ENCODE measurements around the gene TBCE.

TBCE gene

DNA sequence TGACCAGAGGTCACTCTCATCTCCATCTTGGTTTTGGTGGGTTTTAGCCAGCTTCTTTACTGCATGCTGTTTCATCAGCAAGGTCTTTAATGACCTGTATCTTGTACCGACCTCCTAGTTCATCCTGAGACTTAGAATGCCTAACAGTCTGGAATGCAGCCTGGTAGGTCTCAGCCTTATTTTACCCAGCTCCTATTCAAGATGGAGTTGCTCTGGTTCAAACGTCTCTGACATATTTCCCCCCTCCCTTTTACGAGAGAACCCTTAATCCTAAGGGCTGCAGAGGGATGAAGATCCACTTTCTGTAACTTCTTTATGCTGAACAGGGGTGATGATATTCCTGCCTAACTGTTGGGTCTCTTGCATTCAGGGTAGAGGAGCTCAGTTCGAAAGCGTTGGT lies 43.2 kb downstream of the TBCE start:
- TF ChIP-seq, protein P1, sequence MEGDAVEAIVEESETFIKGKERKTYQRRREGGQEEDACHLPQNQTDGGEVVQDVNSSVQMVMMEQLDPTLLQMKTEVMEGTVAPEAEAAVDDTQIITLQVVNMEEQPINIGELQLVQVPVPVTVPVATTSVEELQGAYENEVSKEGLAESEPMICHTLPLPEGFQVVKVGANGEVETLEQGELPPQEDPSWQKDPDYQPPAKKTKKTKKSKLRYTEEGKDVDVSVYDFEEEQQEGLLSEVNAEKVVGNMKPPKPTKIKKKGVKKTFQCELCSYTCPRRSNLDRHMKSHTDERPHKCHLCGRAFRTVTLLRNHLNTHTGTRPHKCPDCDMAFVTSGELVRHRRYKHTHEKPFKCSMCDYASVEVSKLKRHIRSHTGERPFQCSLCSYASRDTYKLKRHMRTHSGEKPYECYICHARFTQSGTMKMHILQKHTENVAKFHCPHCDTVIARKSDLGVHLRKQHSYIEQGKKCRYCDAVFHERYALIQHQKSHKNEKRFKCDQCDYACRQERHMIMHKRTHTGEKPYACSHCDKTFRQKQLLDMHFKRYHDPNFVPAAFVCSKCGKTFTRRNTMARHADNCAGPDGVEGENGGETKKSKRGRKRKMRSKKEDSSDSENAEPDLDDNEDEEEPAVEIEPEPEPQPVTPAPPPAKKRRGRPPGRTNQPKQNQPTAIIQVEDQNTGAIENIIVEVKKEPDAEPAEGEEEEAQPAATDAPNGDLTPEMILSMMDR (IDR thresholded peaks at IDR 0.05; ENCODE audit: low read depth, low read length) = no peak
- no peak overlapping the region for H3K4me3 ChIP-seq (ENCODE audit: low read depth, low read length)

DNA sequence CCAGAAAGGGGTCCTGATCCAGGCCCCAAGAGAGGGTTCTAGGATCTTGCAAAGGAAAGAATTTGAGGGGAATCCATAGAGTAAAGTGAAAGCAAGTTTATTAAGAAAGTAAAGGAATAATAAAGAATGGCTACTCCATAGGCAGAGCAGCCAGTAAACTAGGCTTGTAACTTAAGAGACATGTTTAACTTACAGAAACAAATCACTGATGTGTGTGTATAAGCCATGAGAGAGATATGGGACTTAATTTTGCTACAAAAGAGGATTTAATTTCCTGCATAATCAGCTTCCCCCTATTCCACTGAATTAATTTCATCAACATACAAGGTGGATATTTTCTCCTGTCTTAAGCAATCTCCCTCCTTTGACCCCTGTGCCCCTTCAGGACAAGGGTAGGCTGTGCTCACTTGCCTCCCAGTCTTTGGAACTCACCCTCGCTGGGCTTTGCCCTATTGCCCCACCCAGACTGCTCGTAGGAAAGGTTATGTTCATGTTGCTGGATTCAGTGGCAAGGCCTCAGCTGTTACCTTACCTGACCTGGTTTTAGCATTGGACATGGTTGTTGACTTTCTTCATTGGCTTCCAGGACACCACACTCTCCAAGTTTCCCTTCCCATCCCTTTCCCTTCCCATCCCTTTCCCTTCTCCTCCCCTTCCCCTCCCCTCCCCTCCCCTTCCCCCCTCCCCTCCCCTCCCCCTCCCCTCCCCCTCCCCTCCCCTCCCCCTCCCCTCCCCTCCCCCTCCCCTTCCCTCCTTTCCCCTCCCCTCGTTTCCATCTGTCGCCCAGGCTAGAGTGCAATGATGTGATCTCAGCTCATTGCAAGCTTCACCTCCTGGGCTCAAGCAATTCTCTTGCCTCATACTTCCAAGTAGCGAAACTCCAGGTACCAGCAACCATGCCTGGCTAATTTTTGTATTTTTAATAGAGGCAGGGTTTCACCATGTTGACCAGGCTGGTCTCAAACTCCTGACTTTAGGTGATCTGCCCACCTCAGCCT lies 44.6 kb downstream of the TBCE start:
- H3K4me3 ChIP-seq (ENCODE audit: low read depth, low read length) = no peak overlapping the region
- TF ChIP-seq, protein P1 (IDR thresholded peaks at IDR 0.05; ENCODE audit: low read depth, low read length) = no peak

DNA sequence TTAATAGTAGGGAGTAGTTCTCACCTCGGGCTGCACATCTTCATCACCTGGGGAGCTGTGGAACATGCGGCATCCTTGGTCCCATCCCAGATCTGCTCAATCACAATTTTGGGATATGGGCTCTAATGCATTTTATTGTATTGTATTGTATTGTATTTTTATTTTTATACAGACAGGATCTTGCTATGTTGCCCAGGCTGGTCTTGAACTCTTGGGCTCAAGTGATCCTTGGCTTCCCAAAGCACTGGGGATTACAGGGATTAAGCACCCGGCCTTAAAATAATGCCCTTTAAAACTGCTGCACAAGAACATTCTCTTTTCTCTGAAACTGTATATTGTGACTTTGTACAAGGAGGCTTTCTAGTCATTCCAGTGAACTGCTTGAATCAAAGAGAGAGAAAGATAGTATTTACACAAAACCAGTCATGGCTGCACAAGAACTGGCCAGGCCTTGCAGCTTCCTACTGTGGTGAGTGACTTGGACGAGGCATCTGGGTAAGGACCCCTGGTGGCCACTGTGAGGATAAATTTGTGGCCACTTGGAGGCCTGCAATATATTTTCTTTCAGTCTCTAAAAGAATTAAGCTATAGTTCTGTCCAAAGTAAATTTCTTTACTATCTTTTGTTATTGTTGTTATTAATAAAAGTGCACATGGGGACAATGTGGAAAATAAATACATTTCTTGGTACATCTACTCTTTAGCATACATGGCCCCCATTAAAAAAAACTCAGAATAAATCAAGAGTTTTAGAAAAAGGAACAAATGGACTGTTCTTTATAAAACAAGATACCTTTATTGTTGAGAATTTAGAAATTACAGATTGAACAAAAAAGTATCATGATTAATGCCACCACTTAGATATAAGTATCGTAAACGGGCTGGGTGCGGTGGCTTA lies 48.0 kb downstream of the TBCE start:
- TF ChIP-seq, protein P1 (IDR thresholded peaks at IDR 0.05; ENCODE audit: low read depth, low read length) = peak; percentile 70
- no peak overlapping the region for H3K4me3 ChIP-seq (ENCODE audit: low read depth, low read length)

GRCh38 chr1:235416662-235417049 lies 49.4 kb downstream of the TBCE start:
- TF ChIP-seq, protein P1 (IDR thresholded peaks at IDR 0.05; ENCODE audit: low read depth, low read length) = no peak
- H3K4me3 ChIP-seq (ENCODE audit: low read depth, low read length) = no peak overlapping the region

- TF ChIP-seq, protein P1 (IDR thresholded peaks at IDR 0.05; ENCODE audit: low read depth, low read length) = peak; percentile 71
- H3K4me3 ChIP-seq (ENCODE audit: low read depth, low read length) = no peak overlapping the region
These were observed 50.0 kb downstream of the TBCE start for GRCh38 chr1:235417086-235417697.

GRCh38 chr1:235421751-235422150 lies 54.5 kb downstream of the TBCE start:
- TF ChIP-seq, protein P1 (IDR thresholded peaks at IDR 0.05; ENCODE audit: low read depth, low read length) = no peak
- no peak overlapping the region for H3K4me3 ChIP-seq (ENCODE audit: low read depth, low read length)

All from WI38 (cell line).